Stimulated activated CD4-positive, alpha-beta T cell treated with anti-CD3 and anti-CD28 coated beads, Interleukin-2, amount 100 ng/mL, for 4 hours (primary cell): ENCODE results near the gene PLA2G4A.

Experiments used
- DNase-seq: peaks from one replicate; pipeline ENCODE4 v3.0.0-alpha.2; 2020; ENCODE audit warnings: low read depth

Gene PLA2G4A

GRCh38 chr1:186977266-186977957 lies 148.7 kb downstream of the PLA2G4A start:
- DNase-seq: no peak

- no peak for DNase-seq
Observed at GRCh38 chr1:186978596-186979556, 150.1 kb downstream of the PLA2G4A start.

DNA sequence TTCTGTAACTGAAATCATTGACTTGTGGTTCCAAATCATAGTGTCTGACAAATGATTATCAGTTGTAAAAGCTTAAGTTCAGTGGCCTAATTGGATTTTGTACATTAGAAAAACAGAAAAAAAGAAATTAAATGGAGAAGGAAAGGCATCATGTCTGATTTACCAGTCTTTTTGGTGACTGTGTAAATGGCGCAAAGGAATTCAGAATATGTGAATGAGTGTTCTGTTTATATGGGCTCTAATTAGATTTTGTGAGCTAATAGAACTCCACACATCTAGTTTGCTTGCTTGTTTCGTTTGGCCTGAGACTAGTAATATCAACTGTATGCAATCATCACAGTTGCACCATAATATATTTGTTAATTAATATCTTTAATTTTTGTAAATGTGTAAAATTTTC lies 151.7 kb downstream of the PLA2G4A start:
- DNase-seq: no peak

GRCh38 chr1:186982116-186982515 lies 153.4 kb downstream of the PLA2G4A start:
- DNase-seq: no peak

- DNase-seq: no peak
Observed at GRCh38 chr1:186983327-186983726, 154.6 kb downstream of the PLA2G4A start.

DNA sequence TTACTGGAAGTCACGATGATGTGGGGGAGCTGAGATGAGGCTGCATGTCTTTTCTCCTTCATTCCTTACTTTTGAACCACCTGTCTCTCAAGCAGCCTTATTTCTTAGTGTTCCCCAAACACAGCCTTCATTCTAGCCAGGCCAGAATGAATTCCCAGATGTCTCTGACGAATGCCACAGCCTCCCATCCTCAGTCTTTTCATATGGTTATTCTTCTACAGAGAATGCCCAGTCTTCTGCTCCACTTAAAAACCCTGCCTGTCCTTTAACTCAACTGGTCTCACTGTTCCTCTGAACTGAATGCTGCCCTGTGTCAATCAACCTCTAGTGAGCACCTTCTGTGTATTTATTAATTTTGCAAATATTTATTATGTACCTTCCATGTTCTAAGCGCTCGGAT lies 156.2 kb downstream of the PLA2G4A start:
- no peak for DNase-seq

GRCh38 chr1:186985889-186986491 lies 157.2 kb downstream of the PLA2G4A start:
- DNase-seq: no peak

DNA sequence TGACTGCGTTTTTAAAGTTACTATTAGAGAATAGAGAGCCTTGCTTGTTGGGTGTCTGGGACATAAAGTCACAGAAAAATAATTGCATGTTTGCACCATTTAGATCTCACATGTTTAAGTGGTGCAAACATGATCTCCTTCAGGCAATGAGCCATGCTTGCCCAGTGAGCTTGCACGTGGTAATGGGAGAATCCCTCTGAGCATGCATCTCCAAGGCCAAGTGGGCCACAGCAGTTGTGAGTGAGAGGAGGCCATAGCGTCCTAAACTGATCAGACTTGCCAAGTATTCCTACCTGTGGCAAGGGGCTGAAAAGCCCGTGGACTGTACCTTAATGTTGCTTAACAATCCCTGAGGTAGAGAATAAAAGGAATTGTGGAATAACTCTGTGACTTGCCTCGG lies 158.3 kb downstream of the PLA2G4A start:
- no peak for DNase-seq

- no peak for DNase-seq
Observed at GRCh38 chr1:186987769-186988168, 159.0 kb downstream of the PLA2G4A start.

DNA sequence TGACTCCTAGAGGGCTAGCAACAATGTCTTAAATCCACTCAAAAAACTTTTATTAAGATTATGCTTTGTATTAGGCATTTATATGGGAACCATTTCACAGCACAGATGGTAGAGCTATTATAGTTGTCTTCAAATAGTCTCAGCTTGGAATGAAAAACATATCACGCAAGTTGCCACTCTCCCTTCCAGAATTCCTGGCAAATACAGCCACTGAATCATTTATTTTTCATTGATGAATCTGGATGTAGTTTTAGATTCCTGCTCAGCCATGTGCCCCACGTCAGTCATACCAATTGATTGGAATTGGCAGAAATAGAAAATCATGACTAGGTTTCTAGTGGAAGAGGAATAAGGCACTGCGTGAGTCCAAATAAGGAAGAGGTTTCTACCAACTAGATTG lies 165.2 kb downstream of the PLA2G4A start:
- DNase-seq: no peak

GRCh38 chr1:186994897-186995296 lies 166.1 kb downstream of the PLA2G4A start:
- DNase-seq: no peak

DNA sequence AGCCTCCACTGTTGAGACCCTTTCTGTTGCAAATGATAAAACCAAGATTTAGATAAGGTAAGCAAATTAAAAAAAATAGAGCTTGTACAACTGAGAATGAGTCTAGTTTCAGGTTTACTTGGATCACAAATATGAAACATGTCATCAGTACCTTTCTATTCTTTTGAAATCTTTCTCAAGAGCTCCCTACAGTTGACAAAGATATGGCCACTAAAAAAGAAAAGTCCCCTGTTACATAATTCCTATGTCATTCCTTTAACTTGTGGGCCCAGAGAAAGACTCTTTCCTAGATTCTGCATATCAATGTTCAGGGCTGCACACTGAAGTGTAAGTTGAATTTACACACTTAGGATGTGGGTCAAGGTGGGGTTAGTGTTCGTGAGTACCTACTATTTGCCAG lies 168.1 kb downstream of the PLA2G4A start:
- DNase-seq: no peak

DNA sequence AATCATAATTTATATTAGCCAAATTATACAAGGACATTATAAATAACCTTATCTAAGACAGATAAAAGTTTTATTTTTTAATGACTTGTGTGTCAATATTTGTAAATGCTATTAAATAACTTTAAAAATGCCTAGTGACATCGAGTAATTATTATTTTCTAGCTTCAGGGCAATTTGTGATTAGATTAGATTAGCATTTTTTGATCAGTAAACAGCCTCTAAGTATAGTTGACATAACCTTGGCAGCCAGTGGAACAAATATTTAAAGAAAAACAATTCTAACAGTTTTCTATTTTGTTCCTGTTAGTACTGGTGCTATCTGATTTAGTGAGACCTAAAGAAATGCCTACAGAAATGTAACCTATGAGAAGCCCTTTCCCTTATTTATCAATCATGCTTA lies 169.1 kb downstream of the PLA2G4A start:
- DNase-seq: no peak

- DNase-seq: no peak
Observed at GRCh38 chr1:186999506-186999905, 170.8 kb downstream of the PLA2G4A start.

GRCh38 chr1:187001198-187001889 lies 172.6 kb downstream of the PLA2G4A start:
- DNase-seq: no peak

- no peak for DNase-seq
Observed at GRCh38 chr1:187003353-187003752, 174.6 kb downstream of the PLA2G4A start.

- no peak for DNase-seq
Observed at GRCh38 chr1:187006896-187007295, 178.1 kb downstream of the PLA2G4A start.

- DNase-seq: no peak
Observed at GRCh38 chr1:187009320-187009719, 180.6 kb downstream of the PLA2G4A start.

GRCh38 chr1:187010571-187011309 lies 182.0 kb downstream of the PLA2G4A start:
- no peak for DNase-seq

GRCh38 chr1:187013582-187014200 lies 184.9 kb downstream of the PLA2G4A start:
- no peak for DNase-seq

DNA sequence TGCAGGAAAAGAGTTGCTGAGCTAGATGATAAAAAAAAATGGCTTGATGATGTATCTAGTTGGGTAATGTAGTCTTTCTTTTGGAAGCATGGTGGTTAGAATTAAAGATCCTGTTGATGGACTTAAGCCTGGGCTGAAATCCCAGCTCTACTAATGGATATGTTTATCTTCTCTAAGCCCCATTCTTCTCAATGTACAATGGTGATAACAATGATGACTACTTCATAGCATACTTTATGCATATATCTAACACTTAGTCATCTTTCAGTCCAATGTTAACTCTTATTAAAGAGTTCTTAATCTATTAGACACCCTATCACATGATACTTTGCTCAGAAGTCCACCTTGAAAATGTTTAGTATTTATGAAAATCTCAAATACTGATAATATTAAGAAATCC lies 189.5 kb downstream of the PLA2G4A start:
- DNase-seq: no peak
